HG02798 (cell line): ENCODE data around the gene OMA1.
"Not testable (repeated sequence)": the region's sequence is repeated elsewhere in the genome, so short reads cannot be mapped to it uniquely, and the experiment has no call there.

ENCODE experiments used
- ATAC-seq: cut with Tn5 transposase; IDR thresholded peaks from one replicate; pipeline ENCODE4 v1.9.1; 2021; ENCODE audit warnings: mild to moderate bottlenecking; ENCODE audit not compliant: unreplicated experiment, poor library complexity

The OMA1 gene

DNA sequence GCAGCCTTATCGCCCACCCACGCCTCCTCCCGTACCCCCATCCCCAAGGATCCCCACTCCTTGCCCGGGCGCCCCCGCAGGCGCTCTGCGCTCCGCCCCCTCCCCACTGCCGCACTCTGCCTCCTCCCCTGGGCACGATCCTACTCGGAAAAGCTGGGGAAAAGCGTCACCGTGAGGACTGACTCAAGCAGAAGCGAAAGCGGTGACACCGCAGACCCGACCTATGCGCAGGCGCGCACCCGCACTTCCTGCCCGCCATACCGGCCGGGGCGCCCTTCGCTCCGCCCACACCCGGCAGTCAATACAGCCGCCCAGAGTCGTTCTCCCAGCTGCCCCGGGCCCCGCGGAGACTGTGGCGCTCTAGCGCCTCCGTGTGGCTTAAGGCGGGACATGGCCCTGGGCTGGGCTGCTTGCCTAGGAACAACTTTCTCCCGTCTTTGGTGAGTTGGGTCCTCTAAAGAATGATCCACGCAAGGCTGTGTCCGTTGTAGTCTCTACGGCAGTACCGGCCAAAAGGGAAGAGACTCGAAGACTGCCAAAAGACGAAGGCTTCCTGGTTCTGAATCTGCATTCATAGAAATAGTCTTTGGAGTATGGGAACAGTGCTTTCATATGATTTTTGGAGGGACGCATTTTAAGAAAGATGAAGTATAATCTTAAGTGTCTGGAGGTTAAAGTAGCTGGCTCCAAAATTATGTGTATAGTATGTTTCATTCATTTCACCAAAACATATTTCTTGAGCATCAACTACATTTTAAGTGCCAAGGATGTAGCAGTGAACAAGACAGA lies at the start of gene OMA1:
OMA1 (minus strand) TSS at position 207 of the 789 bp plus-strand sequence. CDS start 7,432 bp downstream, outside the sequence.
- ATAC-seq = peak; percentile 96

DNA sequence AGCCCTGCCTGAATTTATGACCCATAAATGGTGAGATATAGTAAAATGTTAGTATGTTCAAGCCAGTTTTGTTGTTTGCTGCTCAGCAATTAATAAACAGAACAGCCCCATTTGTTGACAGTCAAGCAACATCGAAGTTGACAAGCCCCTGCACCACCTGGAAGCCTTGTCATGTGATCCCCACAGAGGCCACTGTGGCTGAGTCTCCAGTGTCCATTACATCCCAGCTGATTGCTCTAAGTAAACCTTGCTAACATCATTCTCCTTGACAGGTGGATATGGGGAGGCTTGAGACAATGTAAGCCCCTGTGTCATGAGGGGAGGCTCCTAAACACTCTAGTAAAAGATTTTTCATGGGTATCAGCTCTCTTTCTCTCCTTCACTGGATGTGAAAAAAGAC lies 48.0 kb upstream of the OMA1 start:
- ATAC-seq = no peak

DNA sequence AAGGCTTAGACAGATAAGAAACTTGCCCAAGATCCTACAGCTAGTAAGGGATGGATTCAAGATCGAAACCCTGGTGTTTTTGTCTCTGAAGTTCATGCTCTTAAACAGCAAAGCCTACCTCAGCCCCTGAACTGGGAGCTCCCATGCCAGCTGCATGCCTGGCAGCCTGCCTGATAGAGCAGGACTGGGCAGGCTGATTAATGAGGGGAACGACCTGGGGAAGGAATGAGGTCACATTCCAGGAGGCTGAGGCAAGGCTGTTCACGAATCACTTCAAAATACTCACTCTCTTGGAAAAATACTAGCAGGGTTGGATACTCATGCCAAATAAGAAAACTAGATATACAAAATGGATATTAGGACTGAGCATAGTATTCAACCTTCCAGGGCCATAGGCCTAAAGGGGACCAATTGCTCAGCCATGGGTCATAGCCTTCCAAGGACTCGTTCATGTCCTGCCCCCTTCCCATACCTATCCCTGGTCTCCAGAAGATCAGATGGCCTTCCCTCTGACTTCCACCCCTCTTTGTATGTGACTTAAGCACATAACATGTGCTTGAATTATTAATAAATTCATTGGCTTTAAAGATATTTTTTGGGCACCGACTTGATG lies 46.1 kb upstream of the OMA1 start:
- ATAC-seq = no peak

DNA sequence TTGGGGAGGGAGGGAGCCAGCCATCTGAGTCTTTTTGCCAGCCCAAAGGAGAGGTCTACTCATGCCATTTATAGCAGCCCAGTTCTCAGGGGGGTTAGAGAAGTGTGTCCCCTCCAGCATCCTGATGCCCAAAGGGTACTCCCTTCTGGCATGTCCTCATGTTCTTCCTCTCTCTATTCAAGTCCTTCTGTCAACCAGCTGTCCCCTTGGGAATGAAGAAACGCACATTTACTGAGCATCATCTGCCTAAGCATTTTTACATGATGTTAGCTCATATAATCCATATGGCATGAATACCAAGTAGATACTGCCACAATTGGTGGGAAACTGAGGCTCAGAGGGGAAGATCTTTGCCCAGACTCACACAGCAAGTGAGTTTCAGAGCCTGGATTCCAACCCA lies 45.3 kb upstream of the OMA1 start:
- no peak for ATAC-seq

DNA sequence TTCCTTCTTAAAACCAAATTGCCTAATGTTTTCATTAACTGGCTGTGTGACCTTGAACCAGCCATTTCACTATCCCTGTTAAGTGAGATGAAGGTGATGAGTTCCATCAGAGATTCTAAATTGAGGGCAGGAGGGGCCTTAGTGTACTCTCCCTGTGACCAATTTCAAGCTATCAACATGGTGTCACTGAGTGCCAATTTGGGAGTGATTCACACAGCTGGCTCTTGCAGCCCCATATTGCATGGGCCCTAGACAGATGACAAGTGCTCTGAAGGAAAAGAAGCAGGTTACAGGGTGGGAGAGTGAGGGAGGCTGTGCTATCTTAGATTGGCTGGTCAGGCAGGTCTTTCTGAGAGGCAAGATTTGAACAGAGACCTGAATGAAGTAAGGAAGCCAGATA lies 43.5 kb upstream of the OMA1 start:
- no peak for ATAC-seq

DNA sequence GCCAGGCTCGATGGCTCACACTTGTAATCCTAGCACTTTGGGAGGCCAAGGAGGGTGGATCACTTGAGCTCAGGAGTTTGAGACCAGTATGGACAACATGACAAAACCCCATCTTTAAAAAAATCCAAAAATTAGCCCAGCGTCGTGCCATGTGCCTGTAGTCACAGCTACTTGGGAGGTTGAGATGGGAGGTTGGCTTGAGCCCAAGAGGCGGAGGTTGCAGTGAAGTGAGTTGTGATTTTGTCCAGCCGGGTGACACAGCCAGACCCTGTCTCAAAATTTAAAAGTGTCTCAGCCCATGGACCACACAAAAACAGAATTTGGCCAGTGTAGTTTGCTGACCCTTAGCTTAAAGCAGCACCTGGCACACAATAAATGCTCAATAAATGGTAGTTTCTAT lies 41.9 kb upstream of the OMA1 start:
- no peak for ATAC-seq

DNA sequence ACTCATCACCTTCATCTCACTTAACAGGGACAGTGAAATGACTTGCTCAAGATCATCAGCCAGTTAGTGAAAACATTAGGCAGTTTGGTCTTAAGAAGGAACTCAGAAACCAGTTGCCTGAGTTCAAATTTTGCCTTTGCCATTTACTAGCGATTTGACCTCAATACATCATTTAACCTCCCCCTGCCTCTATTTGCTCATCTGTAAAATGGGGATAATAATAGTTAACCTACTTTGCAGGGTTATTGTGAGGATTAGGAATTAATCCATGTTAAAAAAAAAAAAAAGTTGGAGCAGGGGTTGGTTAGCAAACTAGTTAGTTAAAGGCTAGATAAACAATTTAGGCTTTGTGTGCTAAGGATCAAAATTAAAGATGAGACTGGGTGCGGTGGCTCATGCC lies 41.1 kb upstream of the OMA1 start:
- ATAC-seq = no peak

DNA sequence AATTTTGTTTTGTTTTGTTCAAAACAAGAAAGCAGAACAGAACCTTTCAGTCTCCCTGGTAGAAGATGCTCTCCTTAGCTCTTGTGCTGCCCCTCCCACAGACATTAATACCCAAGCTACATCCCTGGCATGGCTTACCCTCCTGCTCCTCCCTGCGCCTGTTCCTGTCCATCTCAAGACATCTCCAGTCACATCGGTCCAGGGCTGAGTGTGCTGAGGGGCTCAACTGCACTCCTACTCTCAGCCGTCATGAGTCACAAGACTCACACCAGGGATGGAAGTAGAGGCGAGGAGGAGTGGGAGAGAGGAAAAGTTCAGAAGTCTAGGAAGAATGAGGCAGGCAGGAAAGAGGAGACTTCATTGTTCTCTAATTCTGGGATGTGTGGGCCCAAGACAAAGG lies 39.7 kb upstream of the OMA1 start:
- ATAC-seq = no peak

DNA sequence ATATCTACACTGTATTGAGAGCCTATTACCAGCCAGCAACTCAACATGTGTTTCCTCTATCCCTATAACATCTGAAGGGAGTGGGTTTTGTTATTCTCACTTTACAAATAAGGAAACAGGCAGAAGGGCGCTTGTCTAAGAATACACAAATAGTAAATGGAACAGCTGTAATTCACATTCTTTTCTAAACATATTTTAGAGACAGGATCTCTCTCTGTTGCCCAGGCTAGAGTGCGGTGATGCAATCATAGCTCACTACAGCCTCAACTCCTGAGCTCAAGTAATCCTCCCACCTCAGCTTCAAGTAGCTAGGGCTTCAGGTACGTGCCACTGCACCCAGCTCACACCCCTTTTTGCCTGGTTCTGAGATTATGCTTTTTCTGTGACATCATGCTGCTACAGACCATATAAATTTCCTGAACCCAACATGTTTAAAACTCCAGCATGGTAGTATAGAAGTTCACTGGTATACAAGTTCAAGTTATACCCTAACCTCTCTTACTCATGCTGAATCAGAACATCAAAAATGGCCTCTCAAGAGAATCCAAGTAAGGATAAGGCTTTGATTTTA lies 39.1 kb upstream of the OMA1 start:
- no peak for ATAC-seq

DNA sequence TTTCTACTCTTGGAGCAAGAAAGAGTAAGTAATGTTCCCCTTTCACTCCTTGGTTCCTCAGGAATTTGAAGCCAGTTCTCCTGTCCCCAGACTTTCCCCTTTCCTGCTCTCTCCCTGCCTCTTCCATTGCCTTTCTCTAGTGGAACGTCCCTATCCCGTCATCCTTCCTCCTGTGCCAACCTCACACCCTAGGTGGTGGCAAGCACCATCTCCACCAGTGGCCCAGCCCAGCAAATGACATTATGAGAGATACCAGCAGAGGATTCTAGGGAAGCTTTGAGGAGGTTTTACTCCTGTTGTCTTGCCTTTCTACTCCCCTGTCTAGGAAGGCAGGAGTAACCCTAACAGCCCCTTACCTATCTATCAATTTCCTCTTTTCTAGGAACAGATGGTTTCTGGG lies 38.6 kb upstream of the OMA1 start:
- ATAC-seq = no peak

DNA sequence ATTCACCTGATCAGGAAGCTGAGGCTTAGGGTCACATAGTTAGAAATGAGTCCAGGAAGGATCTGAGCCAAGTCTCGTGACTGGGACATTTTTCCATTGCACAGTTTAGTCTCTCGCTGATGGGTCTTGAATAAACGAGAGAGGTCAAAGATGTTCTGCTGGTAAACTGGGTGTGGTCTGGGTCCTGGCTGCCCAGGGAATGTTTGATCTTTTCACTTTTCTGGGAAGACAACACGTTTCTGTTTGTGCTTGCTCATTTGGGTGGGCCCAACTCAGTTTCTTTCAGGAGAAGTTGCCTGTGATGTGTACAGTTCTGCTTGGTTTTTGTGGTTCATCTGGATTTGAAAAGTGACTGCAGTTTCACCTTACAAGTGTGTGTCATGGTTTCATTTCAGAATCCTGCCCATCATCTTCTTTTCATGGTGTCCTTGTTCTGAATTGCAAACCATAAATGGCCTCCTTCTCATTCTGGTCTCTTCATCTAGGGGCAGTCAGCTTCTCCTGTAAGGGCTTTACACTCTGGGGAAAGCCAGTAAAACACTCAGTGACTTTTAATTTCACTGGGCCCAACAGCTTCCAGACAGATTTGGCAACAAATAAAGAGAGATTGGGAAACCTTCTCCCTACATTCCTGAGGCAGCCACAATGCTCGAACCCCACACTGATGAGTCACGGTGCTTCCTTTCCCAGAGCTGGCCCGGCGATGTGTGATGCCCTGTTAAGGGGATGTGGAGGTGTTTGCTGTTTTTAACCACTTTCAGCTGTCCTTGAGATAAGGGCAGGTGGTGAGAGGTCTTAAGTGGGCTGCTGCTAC lies 37.8 kb upstream of the OMA1 start:
- ATAC-seq = peak; percentile 66

DNA sequence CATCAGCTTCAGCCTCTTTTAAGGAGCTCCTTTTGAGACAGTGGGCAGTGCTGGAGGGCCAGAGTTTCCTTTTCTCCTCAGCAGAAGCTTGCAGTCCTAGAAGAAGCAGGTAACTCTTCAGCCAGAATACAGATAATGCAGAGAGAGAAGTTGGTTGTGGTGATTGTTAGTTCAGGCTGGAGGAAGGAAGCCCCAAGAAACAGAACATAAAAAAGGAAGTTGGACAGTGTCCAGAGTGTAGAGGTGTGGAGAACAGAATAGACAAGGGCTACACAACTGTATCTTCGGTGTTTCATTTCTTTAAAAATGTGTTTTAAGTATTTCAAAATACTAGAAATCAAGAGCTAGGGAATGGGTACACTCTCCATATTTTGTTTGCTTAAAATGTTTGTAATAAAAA lies 37.0 kb upstream of the OMA1 start:
- no peak for ATAC-seq

DNA sequence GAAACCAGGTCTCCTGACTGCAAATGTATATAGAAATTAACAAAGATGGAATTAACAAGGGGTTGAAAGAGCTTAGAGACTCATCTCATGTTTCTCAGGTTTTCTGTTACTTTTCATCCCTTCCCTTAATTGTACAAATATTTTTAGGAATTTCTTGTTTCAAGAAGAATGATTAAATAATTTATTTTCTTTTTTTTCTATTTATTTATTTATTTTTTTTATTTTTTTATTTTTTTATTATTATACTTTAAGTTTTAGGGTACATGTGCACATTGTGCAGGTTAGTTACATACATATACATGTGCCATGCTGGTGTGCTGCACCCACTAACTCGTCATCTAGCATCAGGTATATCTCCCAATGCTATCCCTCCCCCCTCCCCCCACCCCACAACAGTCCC lies 35.6 kb upstream of the OMA1 start:
- not testable (repeated sequence) for ATAC-seq

DNA sequence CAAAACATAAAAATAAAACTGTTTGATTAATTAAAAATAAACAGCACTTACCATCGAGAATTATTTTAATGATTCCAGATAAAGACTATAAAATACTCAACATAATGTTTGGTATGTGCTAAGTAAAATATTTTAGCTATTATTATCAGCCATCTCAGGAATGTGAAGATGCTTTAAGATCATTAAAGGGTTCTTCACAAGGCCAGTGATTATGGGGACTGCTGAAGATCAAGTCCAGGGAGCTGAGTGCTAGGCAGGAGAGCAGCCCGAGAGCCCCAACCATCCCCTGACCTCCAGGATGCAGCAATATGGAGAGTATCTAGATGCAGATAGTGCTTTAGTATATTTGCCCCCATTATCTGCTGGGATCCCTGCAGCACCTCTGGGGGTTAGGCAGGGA lies 35.1 kb upstream of the OMA1 start:
- no peak for ATAC-seq

DNA sequence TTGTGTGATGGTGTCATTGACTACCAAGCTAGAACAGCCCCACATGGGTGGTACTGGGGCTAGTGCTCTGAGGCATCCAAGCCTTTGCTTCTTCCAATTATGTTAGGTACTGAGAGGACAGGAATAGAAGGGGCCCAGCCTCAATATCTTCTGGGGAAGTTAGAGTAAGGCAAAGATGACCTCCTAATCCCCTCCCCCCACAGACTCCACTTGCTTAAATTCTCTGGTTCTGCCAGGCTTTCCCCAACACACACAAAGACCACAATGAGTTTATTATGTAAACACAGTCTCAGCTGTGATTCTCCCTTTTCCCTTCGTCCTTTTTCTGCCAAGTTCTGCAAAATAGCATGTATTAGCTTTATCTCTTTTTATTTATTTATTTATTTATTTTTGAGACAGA lies 33.7 kb upstream of the OMA1 start:
- no peak for ATAC-seq

DNA sequence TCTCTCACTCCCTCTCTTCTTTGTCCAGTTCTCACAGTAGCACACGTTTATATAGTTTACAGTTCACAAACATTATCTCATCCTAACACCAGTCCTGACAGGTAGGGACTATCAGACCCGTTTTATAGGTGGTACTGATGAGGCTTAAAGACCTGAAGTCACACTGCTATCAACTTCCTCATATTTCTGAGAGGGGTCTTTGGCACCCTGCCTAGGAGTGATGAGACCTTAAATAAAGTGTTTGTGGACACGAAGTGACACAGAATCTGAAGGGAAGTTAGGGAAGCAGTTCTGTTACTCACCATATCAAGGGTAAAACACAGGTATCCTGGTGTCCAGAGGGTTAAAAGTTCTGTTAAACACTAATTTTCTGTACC lies 31.1 kb upstream of the OMA1 start:
- no peak for ATAC-seq

DNA sequence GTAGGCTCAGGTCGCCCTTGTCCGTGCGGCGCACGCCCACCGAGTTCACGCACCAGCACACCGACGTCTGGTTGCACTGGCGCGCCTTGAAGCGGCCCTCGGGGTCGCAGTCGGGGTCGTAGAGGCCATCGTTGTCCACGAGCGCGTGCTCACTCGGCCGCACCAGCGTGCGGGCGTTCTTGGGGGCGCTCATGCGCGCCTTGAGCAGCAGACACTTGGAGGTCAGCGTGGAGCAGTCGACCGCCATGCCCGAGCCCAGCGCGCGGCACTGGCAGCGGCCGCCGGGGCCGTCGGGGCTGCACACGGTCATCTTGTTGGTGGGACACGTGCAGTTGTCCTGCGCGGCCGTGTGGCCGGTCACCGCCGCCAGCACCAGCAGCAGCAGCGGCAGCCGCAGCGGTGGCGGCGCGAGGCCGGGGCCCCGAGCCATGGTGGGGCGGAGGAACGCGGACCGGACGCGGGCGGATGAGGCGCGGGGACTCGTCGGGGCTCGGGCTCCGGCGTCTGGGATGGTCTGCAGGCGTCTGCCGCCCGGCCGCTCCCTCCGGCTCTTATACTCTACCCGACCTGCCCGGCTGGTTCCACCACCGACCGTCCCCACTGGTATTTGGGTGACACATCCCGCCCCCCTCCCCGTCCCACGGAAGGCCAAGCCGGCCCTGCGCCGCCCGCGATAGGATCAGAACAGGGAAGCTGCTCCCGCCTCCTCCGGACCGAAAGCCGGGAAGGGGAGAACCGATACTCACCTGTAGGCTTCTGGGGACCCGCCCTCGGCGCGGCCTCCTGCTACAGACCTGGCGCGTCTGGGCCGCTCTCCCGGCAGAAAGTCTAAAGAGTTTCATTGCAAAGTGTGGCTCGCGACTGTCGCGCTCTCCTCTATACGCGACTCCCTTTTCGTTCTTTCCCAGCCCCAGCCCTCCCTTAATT lies 30.5 kb upstream of the OMA1 start, which contains the start of gene TACSTD2:
TACSTD2 (minus strand) TSS at position 526 of the 927 bp plus-strand sequence; CDS start at position 430, 96 bp downstream.
- no peak for ATAC-seq

DNA sequence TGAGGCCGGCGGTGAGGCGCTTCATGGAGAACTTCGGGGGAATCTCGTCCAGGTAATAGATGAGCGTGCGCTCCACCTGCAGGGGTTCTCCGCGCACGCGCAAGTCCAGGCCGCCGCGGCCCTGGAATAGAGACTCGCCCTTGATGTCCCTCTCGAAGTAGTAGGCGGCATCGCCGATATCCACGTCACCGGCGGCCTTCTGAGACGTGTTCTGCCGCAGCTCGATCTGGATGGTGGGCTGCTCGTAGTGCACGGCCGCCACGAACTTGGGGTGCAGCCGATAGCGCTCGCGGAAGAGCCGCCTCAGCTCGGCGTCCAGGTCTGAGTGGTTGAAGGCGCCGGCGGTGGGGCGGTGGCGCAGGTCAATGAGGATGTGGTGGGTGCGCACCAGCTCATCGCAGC lies 29.8 kb upstream of the OMA1 start:
- ATAC-seq = no peak

DNA sequence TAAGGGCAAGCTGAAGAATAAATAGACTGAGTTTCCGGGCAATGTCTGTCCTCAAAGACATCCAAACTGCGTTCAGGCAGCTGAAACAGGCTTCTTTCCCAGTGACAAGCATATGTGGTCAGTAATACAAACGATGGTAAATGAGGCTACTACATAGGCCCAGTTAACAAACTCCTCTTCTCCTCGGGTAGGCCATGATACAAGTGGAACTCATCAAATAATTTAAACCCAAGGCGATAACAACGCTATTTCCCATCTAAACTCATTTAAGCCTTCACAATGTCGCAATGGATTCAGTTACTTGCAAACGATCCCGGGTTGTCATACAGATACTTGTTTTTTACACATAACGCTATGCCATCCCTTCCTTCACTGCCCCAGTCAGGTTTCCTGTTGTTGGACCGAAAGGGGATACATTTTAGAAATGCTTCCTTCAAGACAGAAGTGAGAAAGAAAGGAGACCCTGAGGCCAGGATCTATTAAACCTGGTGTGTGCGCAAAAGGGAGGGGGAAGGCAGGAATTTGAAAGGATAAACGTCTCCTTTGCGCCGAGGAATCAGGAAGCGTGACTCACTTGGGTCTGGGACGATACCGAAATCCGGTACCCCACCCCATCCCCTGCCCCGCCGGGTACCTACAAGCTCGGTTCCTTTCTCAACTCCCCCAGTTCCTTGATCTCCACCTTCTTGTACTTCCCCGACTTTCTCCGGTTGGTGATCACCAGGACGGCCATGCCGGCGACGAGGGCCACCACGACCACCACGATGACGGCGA lies 29.2 kb upstream of the OMA1 start:
- ATAC-seq = no peak
